Choroid plexus epithelial cell (primary cell): Measurements from ENCODE around the gene SNX4.
A peak's percentile ranks its signal among the peaks of the same experiment; 100 is the strongest.
"Not testable (repeated sequence)": the region's sequence is repeated elsewhere in the genome, so short reads cannot be mapped to it uniquely, and the experiment has no call there.

Experiments used
- DNase-seq: peaks from one replicate; pipeline ENCODE4 v3.0.0-alpha.2; 2010; ENCODE audit warnings: low read depth
- H3K4me3 ChIP-seq: 2 replicates; pipeline ENCODE4 v1.5.1; 2011; ENCODE audit warnings: low read depth, mild to moderate bottlenecking, control low read depth, low read length, moderate library complexity
- CTCF ChIP-seq: conservative IDR thresholded peaks from 2 replicates; pipeline ENCODE4 v1.5.1; 2011; ENCODE audit warnings: low read depth, mild to moderate bottlenecking, control low read depth, inconsistent platforms, low read length, moderate library complexity

SNX4 gene

GRCh38 chr3:125482406-125482805, 37.6 kb downstream of the SNX4 start:
- DNase-seq: no peak
- TF ChIP-seq CTCF: no peak

DNA sequence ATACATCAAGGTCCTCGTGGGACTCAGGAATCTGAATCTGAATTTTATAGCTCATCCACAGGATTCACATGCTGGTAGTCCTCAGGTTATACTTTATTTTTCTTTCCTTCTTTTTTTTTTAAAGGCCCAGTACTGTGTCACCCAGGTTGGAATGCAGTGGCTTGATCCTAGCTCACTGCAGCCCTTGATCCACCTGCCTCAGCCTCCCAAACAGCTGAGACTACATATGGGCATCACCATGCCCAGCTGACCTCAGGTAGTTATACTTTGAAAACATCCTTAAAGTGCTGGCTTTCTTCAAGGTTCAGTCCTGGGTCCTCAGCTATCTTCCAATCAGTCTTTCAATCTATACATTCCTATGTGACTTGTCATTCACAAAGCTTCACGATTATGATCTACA, 38.2 kb downstream of the SNX4 start:
- H3K4me3 ChIP-seq: no peak overlapping the region
- no peak for TF ChIP-seq CTCF
- no peak for DNase-seq

More at GRCh38 chr3:125482406-125482805, 37.6 kb downstream of the SNX4 start:
- H3K4me3 ChIP-seq: no peak overlapping the region

DNA sequence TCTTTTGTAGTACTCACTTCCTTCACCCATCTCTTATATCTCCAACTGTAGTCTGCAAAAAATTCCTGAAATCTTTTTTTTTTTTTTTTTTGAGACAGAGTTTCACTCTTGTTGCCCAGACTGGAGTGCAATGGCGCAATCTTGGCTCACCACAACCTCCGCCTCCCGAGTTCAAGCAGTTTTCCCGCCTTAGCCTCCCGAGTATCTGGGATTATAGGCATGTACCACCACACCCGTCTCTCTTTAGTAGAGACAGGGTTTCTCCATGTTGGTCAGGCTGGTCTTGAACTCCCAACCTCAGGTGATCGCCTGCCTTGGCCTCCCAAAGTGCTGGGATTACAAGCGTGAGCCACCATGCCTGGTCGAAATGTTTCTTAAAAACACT, 38.6 kb downstream of the SNX4 start:
- not testable (repeated sequence) for H3K4me3 ChIP-seq, DNase-seq

- TF ChIP-seq CTCF: no peak
- H3K4me3 ChIP-seq: no peak overlapping the region
- DNase-seq: peak; percentile 56
These were observed 39.2 kb downstream of the SNX4 start for GRCh38 chr3:125480656-125481374.

DNA sequence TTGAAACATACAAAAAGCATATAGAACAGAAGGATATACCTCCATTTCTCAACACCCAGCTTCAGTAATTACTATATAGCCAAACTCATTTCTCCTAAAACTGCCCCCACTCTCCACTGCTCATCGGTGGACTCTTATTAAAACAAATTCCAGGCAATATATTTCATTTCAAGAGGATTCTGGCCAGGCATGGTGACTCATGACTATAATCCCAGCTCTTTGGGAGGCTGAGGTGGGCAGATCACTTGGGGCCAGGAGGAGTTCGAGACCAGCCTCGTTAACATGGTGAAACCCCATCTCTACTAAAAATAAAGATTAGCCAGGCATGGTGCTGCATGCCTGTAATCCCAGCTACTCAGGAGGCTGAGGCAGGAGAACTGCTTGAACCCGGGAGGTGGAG, 40.9 kb downstream of the SNX4 start:
- TF ChIP-seq CTCF: no peak
- DNase-seq: peak; percentile 3
- H3K4me3 ChIP-seq: no peak overlapping the region

DNA sequence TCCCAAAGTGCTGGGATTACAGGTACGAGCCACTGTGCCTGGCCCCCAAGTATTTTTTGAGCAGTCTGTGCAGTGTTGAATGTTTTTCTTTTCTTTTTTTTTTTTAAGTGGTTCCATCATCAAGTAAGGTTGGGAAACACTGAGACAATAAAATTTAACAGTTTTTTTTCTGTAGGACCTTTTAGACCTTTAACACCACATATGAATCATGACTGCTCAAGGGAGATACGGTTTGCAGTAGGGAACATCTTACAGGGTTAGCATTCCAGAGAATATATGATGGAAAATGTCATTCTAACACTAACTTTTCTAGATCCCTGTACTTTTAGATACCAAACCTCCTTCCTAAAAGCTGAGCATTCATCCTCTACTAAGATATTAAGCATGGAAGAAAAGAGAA, 41.7 kb downstream of the SNX4 start:
- TF ChIP-seq CTCF: no peak
- H3K4me3 ChIP-seq: no peak overlapping the region
- DNase-seq: peak; percentile 90

DNA sequence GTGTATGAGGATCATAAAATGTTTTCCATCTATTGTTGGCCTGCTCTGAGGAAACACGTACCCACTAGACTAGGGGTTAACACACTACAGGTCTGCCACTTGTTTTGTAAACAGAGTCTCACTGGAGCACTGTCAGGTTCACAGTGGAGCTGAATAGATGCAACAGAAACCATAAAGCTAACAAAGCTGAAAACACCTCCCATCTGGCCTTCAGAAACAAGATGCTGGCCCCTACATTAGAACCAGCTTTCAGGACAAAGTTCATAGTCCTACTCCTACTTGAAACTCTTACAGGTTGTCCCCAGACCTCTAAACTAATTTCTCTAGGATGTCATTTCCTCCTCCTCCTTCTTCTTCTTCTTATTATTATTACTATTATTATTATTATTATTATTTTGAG, 42.3 kb downstream of the SNX4 start:
- no peak for DNase-seq
- no peak for TF ChIP-seq CTCF
- no peak overlapping the region for H3K4me3 ChIP-seq
